Neutrophil (primary cell): ENCODE measurements around the gene MYO1C.
"Not testable (repeated sequence)": the region's sequence is repeated elsewhere in the genome, so short reads cannot be mapped to it uniquely, and the experiment has no call there.

Experiments
- H3K27ac ChIP-seq: fragments of 200-600 bp; sonication (generic); 2 replicates; pipeline ENCODE4 v1.5.1; 2016; ENCODE audit warnings: mild to moderate bottlenecking, moderate library complexity
- H3K27me3 ChIP-seq: fragments of 200-600 bp; sonication (generic); 2 replicates; pipeline ENCODE4 v1.6.0; 2016; ENCODE audit warnings: mild to moderate bottlenecking
- H3K36me3 ChIP-seq: fragments of 200-600 bp; sonication (generic); 2 replicates; pipeline ENCODE4 v1.5.1; 2017
- H3K4me1 ChIP-seq, 2 experiments: fragments of 200-600 bp in 1 of 2; sonication (generic) in 1 of 2; 1 replicate in 1 of 2; 2 replicates in 1 of 2; pipeline versions ENCODE4 v1.5.1 to v1.6.1; 2013 to 2016; ENCODE audit warnings: low read depth in 1 of 2, low read length in 1 of 2, mild to moderate bottlenecking in 1 of 2, moderate library complexity in 1 of 2; ENCODE audit not compliant: control insufficient read depth in 1 of 2, insufficient read depth in 1 of 2
- H3K4me3 ChIP-seq, 2 experiments: fragments of 200-600 bp in 1 of 2; sonication (generic) in 1 of 2; 1 replicate in 1 of 2; 2 replicates in 1 of 2; pipeline ENCODE4 v1.5.1; 2013 to 2016; ENCODE audit warnings: low read depth in 1 of 2, low read length in 1 of 2, mild to moderate bottlenecking in 1 of 2, moderate library complexity in 1 of 2
- H3K9me3 ChIP-seq: fragments of 200-600 bp; sonication (generic); 2 replicates; pipeline ENCODE4 v1.5.1; 2016
- TF ChIP-seq, protein P1 (sequence below): fragments of 200-600 bp; sonication (generic); IDR thresholded peaks from 2 replicates; pipeline ENCODE4 v1.5.1; 2016; ENCODE audit warnings: antibody characterized with exemption

MYO1C gene

DNA sequence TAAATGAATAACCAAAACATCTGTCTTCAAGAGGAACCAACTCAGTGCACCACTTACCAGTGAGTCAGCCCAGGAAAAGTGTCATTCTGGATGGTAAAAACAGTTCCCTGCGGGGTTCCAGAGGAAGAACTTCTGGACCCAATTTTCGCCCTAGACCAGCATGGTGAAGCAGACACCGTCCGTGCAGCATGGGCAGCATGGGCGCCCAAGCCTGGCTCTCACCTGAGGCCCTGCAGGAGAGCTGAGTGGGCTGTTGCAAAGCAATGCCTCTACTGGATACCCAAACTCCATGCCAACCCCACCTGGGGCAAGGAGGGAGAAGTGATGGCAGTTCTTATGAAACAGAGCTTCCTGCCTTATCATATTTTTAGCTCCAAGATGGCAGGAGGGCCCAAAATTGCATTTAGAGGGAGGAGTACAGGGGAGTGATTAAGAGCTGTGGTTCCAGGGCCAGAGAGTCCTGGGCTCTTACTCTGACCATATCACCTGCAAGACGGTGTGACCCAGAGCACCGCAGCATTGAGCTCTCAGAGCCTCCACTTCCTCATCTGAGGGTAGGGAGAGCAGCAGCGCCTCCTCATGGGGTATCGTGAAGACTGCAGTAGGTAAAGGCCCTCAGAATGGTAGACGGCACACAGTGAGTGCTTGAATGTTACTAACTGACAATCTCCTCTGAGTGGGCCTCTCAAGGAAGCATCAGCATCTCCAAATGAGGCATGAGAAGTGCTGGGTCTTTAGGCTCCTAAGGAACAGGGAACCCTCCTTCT lies 40.5 kb upstream of the MYO1C start:
- peak overlapping the region; percentile 33 for H3K27ac ChIP-seq
- peaks cover 98% of the 10 kb centered on the region for H3K36me3 ChIP-seq
- no peaks in the 10 kb centered on the region for H3K9me3 ChIP-seq

DNA sequence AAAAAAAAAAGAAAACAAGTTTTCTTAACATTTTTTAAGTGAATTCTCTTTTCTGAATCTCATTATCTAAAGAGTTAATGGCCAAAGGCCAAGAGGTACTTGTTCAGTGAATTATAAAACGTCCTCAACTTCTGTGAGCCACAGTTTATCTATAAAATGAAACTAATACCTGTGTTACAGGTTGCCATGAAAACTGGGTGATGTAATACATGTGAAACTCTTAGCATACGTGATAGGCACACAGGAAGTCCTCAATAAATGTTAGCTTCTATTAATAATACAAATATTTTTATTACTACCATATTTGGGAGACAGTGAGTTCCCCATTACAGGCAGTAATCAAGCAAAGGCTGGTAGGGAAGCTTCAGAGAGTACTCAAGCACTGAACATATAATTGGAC lies 37.4 kb upstream of the MYO1C start:
- H3K9me3 ChIP-seq, result no peaks in the 10 kb centered on the region
- TF ChIP-seq, protein P1, sequence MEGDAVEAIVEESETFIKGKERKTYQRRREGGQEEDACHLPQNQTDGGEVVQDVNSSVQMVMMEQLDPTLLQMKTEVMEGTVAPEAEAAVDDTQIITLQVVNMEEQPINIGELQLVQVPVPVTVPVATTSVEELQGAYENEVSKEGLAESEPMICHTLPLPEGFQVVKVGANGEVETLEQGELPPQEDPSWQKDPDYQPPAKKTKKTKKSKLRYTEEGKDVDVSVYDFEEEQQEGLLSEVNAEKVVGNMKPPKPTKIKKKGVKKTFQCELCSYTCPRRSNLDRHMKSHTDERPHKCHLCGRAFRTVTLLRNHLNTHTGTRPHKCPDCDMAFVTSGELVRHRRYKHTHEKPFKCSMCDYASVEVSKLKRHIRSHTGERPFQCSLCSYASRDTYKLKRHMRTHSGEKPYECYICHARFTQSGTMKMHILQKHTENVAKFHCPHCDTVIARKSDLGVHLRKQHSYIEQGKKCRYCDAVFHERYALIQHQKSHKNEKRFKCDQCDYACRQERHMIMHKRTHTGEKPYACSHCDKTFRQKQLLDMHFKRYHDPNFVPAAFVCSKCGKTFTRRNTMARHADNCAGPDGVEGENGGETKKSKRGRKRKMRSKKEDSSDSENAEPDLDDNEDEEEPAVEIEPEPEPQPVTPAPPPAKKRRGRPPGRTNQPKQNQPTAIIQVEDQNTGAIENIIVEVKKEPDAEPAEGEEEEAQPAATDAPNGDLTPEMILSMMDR, result no peak
- no peak overlapping the region for H3K4me3 ChIP-seq
- H3K27me3 ChIP-seq, result no peaks in the 10 kb centered on the region
- peaks cover 5 to 6% of the 10 kb centered on the region in 2 experiments for H3K4me1 ChIP-seq
- H3K36me3 ChIP-seq, result peaks cover 98% of the 10 kb centered on the region
- H3K27ac ChIP-seq, result no peak overlapping the region

More for the DNA sequence above, 40.5 kb upstream of the MYO1C start:
- peaks cover 5 to 6% of the 10 kb centered on the region in 2 experiments for H3K4me1 ChIP-seq
- no peaks in the 10 kb centered on the region for H3K27me3 ChIP-seq
- no peak overlapping the region for H3K4me3 ChIP-seq
- TF ChIP-seq, protein P1, result peak; percentile 63

DNA sequence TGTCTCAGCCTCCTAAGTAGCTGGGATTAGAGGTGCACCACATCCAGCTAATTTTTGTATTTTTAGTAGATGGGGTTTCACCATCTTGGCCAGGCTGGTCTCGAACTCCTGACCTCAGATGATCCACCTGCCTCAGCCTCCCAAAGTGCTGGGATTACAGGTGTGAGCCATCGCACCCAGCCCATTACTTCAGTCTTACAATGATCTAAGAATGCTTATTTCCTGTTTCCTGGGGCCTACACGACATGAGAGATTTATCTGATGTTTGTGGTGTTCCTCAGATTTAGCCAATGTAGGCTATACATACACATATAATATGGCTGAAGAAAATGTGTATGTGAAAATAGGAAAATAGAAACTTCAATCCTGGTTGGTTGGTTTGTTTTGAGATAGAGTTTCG lies 34.4 kb upstream of the MYO1C start:
- H3K27ac ChIP-seq, H3K4me3 ChIP-seq, H3K27me3 ChIP-seq, H3K9me3 ChIP-seq, H3K4me1 ChIP-seq: not testable (repeated sequence)
- peaks cover 90% of the 10 kb centered on the region for H3K36me3 ChIP-seq

DNA sequence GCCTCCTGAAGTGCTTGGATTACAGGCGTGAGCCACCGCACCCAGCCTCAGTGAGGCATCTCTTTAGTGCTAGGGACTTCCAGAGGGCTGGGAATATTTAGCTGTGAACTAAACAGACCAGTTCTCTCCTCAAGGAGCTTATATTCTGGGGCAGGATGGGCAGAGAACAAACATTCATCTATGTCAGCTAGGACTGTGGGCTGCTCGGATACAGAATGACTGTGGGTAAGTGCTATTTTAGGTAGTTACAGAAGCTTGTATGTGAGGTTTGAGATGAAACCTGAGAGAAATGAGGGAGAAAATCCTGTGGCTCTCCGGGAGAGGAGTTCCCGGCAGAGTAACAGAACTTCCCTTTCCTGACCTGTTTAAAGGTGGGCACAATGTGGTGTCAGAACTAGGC lies 30.1 kb upstream of the MYO1C start:
- Histone ChIP-seq H3K4me3 (no peak overlapping the region), H3K4me1 (peaks cover under 1 to 2% of the 10 kb centered on the region in 2 experiments), H3K27me3 (no peaks in the 10 kb centered on the region), H3K27ac (no peak overlapping the region), H3K9me3 (no peaks in the 10 kb centered on the region), H3K36me3 (peaks cover 84% of the 10 kb centered on the region)
- TF ChIP-seq, protein P1, result no peak

DNA sequence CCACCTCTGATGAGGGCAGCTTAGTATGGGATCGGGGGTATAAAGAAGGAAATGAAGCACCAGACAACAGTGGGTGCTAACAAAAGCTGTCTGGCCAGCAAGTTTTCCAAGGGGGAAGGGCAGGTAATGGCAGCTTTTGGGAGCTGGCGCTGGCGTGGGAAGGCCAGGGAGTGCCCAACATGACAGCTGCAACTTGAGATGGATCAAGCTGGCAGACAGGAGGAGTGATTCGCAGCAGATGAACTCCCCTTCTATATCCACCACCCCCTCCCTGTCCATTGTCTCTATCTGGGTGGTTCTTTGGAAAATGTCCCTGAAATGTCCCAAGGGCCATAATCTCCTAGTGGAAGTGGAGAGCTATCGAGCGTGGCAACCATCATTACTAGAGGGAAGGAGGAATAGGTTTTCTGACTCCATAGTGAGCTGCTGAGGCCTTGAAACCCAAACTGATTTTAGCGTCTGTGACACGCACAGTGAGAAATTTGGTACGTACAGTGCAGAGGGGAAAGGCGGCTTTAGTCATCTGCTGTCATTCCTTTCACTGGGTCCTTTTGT lies 28.7 kb upstream of the MYO1C start:
- H3K4me1 ChIP-seq, result peaks cover 10 to 11% of the 10 kb centered on the region in 2 experiments
- H3K27me3 ChIP-seq, result no peaks in the 10 kb centered on the region
- H3K36me3 ChIP-seq, result peaks cover 69% of the 10 kb centered on the region
- no peak overlapping the region for H3K27ac ChIP-seq
- TF ChIP-seq, protein P1, result no peak
- H3K4me3 ChIP-seq, result no peak overlapping the region
- H3K9me3 ChIP-seq, result no peaks in the 10 kb centered on the region

DNA sequence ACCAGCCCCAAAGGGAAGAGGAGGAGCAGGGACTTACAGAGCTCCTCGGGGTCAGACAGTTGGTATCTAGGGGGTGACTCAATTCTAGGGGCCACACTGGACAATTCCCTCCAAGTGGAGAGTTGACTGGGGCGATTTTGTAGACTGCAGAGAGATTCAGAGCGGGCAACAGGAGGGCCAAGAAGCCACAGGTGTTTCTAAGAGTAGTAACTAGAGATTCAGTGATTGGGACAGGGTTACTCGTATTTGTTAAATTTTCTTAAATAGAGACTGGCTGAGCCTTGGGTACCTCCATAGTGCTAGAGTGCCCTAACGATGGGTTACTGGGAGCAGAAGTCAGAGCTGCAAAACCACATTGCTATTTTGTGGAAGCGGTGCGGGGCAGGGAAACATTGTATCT lies 27.2 kb upstream of the MYO1C start:
- H3K4me3 ChIP-seq, result no peak overlapping the region
- H3K36me3 ChIP-seq, result peaks cover 54% of the 10 kb centered on the region
- H3K4me1 ChIP-seq, result peaks cover 22 to 26% of the 10 kb centered on the region in 2 experiments
- no peaks in the 10 kb centered on the region for H3K27me3 ChIP-seq
- TF ChIP-seq, protein P1, result no peak
- no peaks in the 10 kb centered on the region for H3K9me3 ChIP-seq
- no peak overlapping the region for H3K27ac ChIP-seq
